Smooth muscle cell (in vitro differentiated cells): Measurements from ENCODE around the gene PRICKLE3. TPM values are rescaled to one million over a fixed set of nuclear protein-coding genes. Genes with fewer than 3 reads are reported as not detected.
A peak's percentile ranks its signal among the peaks of the same experiment; 100 is the strongest.

ENCODE experiments used
- DNase-seq: peaks from one replicate; lab custom pipeline; 2025; ENCODE audit not compliant: unreplicated experiment; lab: John Stamatoyannopoulos, UW
- H2AFZ ChIP-seq: fragments of 200-600 bp; sonication (generic); 2 replicates; pipeline ENCODE4 v1.6.0; 2016; ENCODE audit warnings: antibody characterized with exemption, low read depth, mild to moderate bottlenecking
- H3F3A ChIP-seq: fragments of 200-600 bp; sonication (generic); 2 replicates; pipeline ENCODE4 v1.6.0; 2017; ENCODE audit warnings: antibody characterized with exemption, low read depth
- H3K27ac ChIP-seq: fragments of 200-600 bp; sonication (generic); 2 replicates; pipeline ENCODE4 v1.5.1; 2016; ENCODE audit warnings: low read depth, mild to moderate bottlenecking
- H3K27me3 ChIP-seq: fragments of 200-600 bp; sonication (generic); 2 replicates; pipeline ENCODE4 v1.6.1; 2016; ENCODE audit warnings: low read depth, mild to moderate bottlenecking
- H3K36me3 ChIP-seq: fragments of 200-600 bp; sonication (generic); 2 replicates; pipeline ENCODE4 v1.5.1; 2016; ENCODE audit warnings: low read depth
- H3K4me1 ChIP-seq: fragments of 200-600 bp; sonication (generic); 2 replicates; pipeline ENCODE4 v1.5.1; 2016; ENCODE audit warnings: low read depth
- H3K4me2 ChIP-seq: fragments of 200-600 bp; sonication (generic); 2 replicates; pipeline ENCODE4 v1.6.0; 2016; ENCODE audit warnings: mild to moderate bottlenecking
- H3K4me3 ChIP-seq: fragments of 200-600 bp; sonication (generic); 2 replicates; pipeline ENCODE4 v1.5.1; 2016; ENCODE audit warnings: mild to moderate bottlenecking
- H3K79me2 ChIP-seq: fragments of 200-600 bp; sonication (generic); 2 replicates; pipeline ENCODE4 v1.6.0; 2016; ENCODE audit warnings: low read depth, mild to moderate bottlenecking
- H3K9ac ChIP-seq: fragments of 200-600 bp; sonication (generic); 2 replicates; pipeline ENCODE4 v1.6.0; 2016; ENCODE audit warnings: low read depth
- H3K9me3 ChIP-seq: fragments of 200-600 bp; sonication (generic); replicated peaks from 2 replicates; pipeline ENCODE4 v1.5.1; 2016; ENCODE audit warnings: low read depth
- H4K20me1 ChIP-seq: fragments of 200-600 bp; sonication (generic); 2 replicates; pipeline ENCODE4 v1.6.0; 2016; ENCODE audit warnings: low read depth
- CTCF ChIP-seq: fragments of 200-600 bp; sonication (generic); IDR thresholded peaks from 2 replicates; pipeline ENCODE4 v1.5.1; 2017; ENCODE audit warnings: borderline replicate concordance, mild to moderate bottlenecking, antibody characterized with exemption; ENCODE audit not compliant: insufficient read depth, poor library complexity, severe bottlenecking
- WGBS: methylation state at CpG from one replicate; pipeline ENCODE4 v1.1.7; 2016; ENCODE audit warnings: low lambda C conversion rate; 5-methylcytosine and 5-hydroxymethylcytosine counted together
- polyA plus RNA-seq: library from polyadenylated mRNA; unstranded; fragments of >200 nt; fragmentation: Nextera tagmentation; extraction: Ambion mirVana; gene quantifications from 2 replicates; pipeline ENCODE4 v1.2.1, GENCODE V29; 2016
- total RNA-seq: library from RNA; depleted of rRNA; stranded (reverse); fragments of >200 nt; gene quantifications from 2 replicates; pipeline ENCODE4 v1.2.3, GENCODE V29; 2014

PRICKLE3 gene
- total and polyA plus RNA-seq, 2 experiments from 2014 or later, result 11.3 to 11.5 TPM

GRCh38 chrX:49167740-49168108, 18.4 kb downstream of the PRICKLE3 start:
- H3K4me3 ChIP-seq, result peak overlapping the region; percentile 29
- peak overlapping the region; percentile 84 for H3K27ac ChIP-seq
- peaks cover 5% of the 10 kb centered on the region for H3K4me1 ChIP-seq
- no peak overlapping the region for H2AFZ ChIP-seq
- no peak for TF ChIP-seq CTCF
- H3K36me3 ChIP-seq, result no peaks in the 10 kb centered on the region
- H3F3A ChIP-seq, result peaks cover 4% of the 10 kb centered on the region
- H3K4me2 ChIP-seq, result peak overlapping the region; percentile 79
- no peaks in the 10 kb centered on the region for H3K9me3 ChIP-seq
- peaks cover 1% of the 10 kb centered on the region for H4K20me1 ChIP-seq
- no peaks in the 10 kb centered on the region for H3K27me3 ChIP-seq
- peaks cover 2% of the 10 kb centered on the region for H3K79me2 ChIP-seq
- no peak for DNase-seq
- WGBS, result 82% methylated on average over 3 of the region's 3 CpGs
- peak overlapping the region; percentile 10 for H3K9ac ChIP-seq

GRCh38 chrX:49166914-49167739, 19.0 kb downstream of the PRICKLE3 start:
- H3K4me3 ChIP-seq, result peak overlapping the region; percentile 29
- H3K4me1 ChIP-seq, result peaks cover 5% of the 10 kb centered on the region
- H3K9me3 ChIP-seq, result no peaks in the 10 kb centered on the region
- no peaks in the 10 kb centered on the region for H4K20me1 ChIP-seq
- 51% methylated on average over 35 of the region's 35 CpGs for WGBS
- H3K27me3 ChIP-seq, result no peaks in the 10 kb centered on the region
- H3K9ac ChIP-seq, result peak overlapping the region; percentile 10
- no peak for TF ChIP-seq CTCF
- H3K27ac ChIP-seq, result peak overlapping the region; percentile 84
- no peaks in the 10 kb centered on the region for H3K36me3 ChIP-seq
- peak; percentile 18 for DNase-seq
- peaks cover 4% of the 10 kb centered on the region for H3F3A ChIP-seq
- H3K4me2 ChIP-seq, result peak overlapping the region; percentile 79
- H3K79me2 ChIP-seq, result no peaks in the 10 kb centered on the region
- no peak overlapping the region for H2AFZ ChIP-seq

GRCh38 chrX:49165901-49166881, 20.0 kb downstream of the PRICKLE3 start:
- peak overlapping the region; percentile 79 for H3K4me2 ChIP-seq
- H3K4me3 ChIP-seq, result peak overlapping the region; percentile 29
- H3K36me3 ChIP-seq, result no peaks in the 10 kb centered on the region
- peaks cover 4% of the 10 kb centered on the region for H3F3A ChIP-seq
- H2AFZ ChIP-seq, result no peak overlapping the region
- no peaks in the 10 kb centered on the region for H3K27me3 ChIP-seq
- WGBS, result 48% methylated on average over 60 of the region's 61 CpGs
- no peak overlapping the region for H3K9ac ChIP-seq
- H3K27ac ChIP-seq, result peak overlapping the region; percentile 84
- no peaks in the 10 kb centered on the region for H4K20me1 ChIP-seq
- TF ChIP-seq CTCF, result no peak
- peak; percentile 18 for DNase-seq
- peaks cover 5% of the 10 kb centered on the region for H3K4me1 ChIP-seq
- no peaks in the 10 kb centered on the region for H3K9me3 ChIP-seq
- H3K79me2 ChIP-seq, result no peaks in the 10 kb centered on the region
